HEK293T (cell line): ENCODE data around the gene SMIM10.
"Not testable (repeated sequence)": the region's sequence is repeated elsewhere in the genome, so short reads cannot be mapped to it uniquely, and the experiment has no call there.

ENCODE experiments used
- CTCF ChIA-PET: fragments of 350-600 bp; formaldehyde crosslinking; extraction: SDS; loops from one replicate; lab custom pipeline; 2021; ENCODE audit warnings: antibody characterized with exemption, inconsistent platforms; lab: Yijun Ruan, JAX
- POLR2A ChIA-PET: fragments of 350-600 bp; formaldehyde crosslinking; extraction: SDS; loops from one replicate; lab custom pipeline; 2020; ENCODE audit warnings: antibody characterized with exemption, inconsistent platforms; lab: Yijun Ruan, JAX
- DNase-seq: peaks from one replicate; pipeline ENCODE4 v3.0.0; 2012; ENCODE audit warnings: mixed read lengths; ENCODE audit errors: extremely low spot score
- ARNT ChIP-seq: fragments of 450-650 bp; IDR thresholded peaks from 2 replicates; pipeline ENCODE4 v1.6.1; 2017; ENCODE audit warnings: mild to moderate bottlenecking
- BHLHE40 ChIP-seq: fragments of 450-650 bp; IDR thresholded peaks from 2 replicates; pipeline ENCODE4 v1.6.1; 2016; ENCODE audit warnings: mild to moderate bottlenecking, moderate library complexity, borderline replicate concordance
- CTBP1 ChIP-seq: fragments of 450-650 bp; IDR thresholded peaks from 2 replicates; pipeline ENCODE4 v1.6.1; 2016; ENCODE audit warnings: borderline replicate concordance
- ELF4 ChIP-seq: fragments of 450-650 bp; IDR thresholded peaks from 2 replicates; pipeline ENCODE4 v1.6.1; 2017; ENCODE audit warnings: antibody characterized with exemption
- FOXA1 ChIP-seq: fragments of 450-650 bp; IDR thresholded peaks from 2 replicates; pipeline ENCODE4 v1.6.1; 2016; ENCODE audit warnings: mild to moderate bottlenecking
- FOXK2 ChIP-seq: fragments of 450-650 bp; IDR thresholded peaks from 2 replicates; pipeline ENCODE4 v1.6.1; 2016; ENCODE audit warnings: mild to moderate bottlenecking
- FOXM1 ChIP-seq: fragments of 450-650 bp; IDR thresholded peaks from 2 replicates; pipeline ENCODE4 v1.6.1; 2017; ENCODE audit warnings: mild to moderate bottlenecking, borderline replicate concordance
- HDGF ChIP-seq: fragments of 450-650 bp; IDR thresholded peaks from 2 replicates; pipeline ENCODE4 v1.6.1; 2017; ENCODE audit warnings: antibody characterized with exemption, borderline replicate concordance
- L3MBTL2 ChIP-seq: fragments of 450-650 bp; conservative IDR thresholded peaks from 2 replicates; pipeline ENCODE4 v1.6.1; 2016; ENCODE audit warnings: mild to moderate bottlenecking
- LEF1 ChIP-seq: fragments of 450-650 bp; IDR thresholded peaks from 2 replicates; pipeline ENCODE4 v1.6.1; 2017; ENCODE audit warnings: mild to moderate bottlenecking, borderline replicate concordance
- NFRKB ChIP-seq: fragments of 450-650 bp; IDR thresholded peaks from 2 replicates; pipeline ENCODE4 v1.6.1; 2016; ENCODE audit warnings: mild to moderate bottlenecking, moderate library complexity
- SP1 ChIP-seq: fragments of 450-650 bp; IDR thresholded peaks from 2 replicates; pipeline ENCODE4 v1.6.1; 2017
- SUZ12 ChIP-seq: fragments of 450-650 bp; IDR thresholded peaks from 2 replicates; pipeline ENCODE4 v1.6.1; 2016; ENCODE audit warnings: mild to moderate bottlenecking
- TARDBP ChIP-seq: fragments of 450-650 bp; IDR thresholded peaks from 2 replicates; pipeline ENCODE4 v1.6.1; 2016
- ZNF384 ChIP-seq: fragments of 450-650 bp; IDR thresholded peaks from 2 replicates; pipeline ENCODE4 v1.6.1; 2016
- TF ChIP-seq, protein P1 (sequence below): fragments of 450-650 bp; IDR thresholded peaks from 2 replicates; pipeline ENCODE4 v1.6.1; 2016

SMIM10 gene

DNA sequence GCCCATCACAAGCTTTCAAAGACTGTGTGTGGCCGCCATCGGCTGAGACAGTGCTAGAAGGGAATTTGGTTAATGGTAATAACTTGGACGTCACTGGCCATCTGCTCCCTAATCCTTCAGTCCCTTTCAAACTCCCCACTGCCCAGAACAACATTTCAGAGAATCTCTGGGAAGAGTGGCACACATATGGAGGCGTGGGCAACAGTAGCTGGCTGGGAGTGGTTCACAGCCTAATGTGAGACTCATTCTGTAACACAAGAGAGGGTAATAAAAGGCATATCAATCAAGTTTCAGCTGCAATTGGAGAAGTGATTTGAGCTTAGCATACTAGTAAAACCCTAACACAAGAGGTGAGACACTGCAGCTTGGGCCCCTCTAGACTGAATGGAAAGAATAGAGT is 15.4 kb downstream of the SMIM10 start:
- CTCF ChIA-PET = no interaction called here
- DNase-seq = no peak
- POLR2A ChIA-PET = interaction anchor here (0.6 to 1.4 kb wide), 3 partner anchors 17 to 87 kb away, joined by 3 to 7 read pairs (median 4); partner anchors contain the start of gene RTL8B
- TF ChIP-seq SUZ12 (no peak), BHLHE40 (no peak), ARNT (no peak), TARDBP (no peak), ZNF384 (no peak), FOXK2 (no peak), HDGF (no peak), FOXM1 (no peak), FOXA1 (no peak), CTBP1 (no peak)

DNA sequence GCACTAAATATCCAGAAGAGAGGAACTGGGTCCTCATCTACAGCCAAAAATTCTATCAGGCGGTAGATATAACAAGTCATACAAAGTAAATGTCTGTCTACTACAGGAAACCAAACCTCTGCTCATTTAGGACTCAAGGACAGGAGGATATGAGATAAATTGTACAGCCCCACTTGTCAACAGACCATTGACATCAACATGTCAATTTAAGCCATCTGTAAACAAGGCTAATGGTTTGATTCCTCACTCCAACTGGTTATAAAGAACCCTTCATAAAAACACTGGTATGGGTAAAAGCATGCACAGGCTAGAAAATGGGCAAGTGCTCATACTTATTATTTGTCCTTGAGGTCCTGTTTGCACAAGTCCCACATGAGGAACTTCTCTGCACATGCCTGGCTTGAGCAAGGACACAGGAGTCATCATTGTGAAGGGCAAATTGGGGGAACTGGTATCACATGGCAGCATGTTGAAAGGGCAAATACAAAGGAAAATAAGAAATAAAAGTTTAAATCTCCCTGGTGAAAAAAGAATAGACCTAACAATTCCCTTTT is 18.3 kb downstream of the SMIM10 start:
- POLR2A ChIA-PET = no interaction called here
- TF ChIP-seq L3MBTL2 (no peak), FOXK2 (no peak), FOXA1 (no peak), FOXM1 (no peak), ELF4 (no peak), CTBP1 (no peak), TARDBP (no peak), BHLHE40 (no peak), SP1 (no peak), LEF1 (no peak), ARNT (no peak), HDGF (no peak), ZNF384 (no peak)
- TF ChIP-seq, protein P1, sequence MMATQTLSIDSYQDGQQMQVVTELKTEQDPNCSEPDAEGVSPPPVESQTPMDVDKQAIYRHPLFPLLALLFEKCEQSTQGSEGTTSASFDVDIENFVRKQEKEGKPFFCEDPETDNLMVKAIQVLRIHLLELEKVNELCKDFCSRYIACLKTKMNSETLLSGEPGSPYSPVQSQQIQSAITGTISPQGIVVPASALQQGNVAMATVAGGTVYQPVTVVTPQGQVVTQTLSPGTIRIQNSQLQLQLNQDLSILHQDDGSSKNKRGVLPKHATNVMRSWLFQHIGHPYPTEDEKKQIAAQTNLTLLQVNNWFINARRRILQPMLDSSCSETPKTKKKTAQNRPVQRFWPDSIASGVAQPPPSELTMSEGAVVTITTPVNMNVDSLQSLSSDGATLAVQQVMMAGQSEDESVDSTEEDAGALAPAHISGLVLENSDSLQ = no peak
- no peak for DNase-seq
- CTCF ChIA-PET = no interaction called here

DNA sequence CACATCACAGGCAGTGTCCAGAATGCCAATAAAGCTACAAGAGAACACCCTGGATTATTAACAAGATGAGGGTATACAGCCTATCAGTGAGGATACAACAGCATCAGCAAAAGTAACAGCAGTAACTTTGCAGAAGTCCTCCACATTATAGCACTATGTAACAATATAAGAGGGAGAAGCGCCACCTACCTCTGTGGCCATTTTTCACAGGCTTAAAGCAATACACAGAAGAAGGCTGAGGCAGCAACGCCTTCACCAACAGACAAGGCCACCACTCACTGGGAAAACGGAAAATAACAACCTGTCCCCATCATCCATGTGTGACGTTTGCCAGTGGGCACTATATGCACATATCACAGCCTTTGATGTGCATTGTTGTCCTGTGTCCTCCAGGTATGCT is 19.0 kb downstream of the SMIM10 start:
- no peak for DNase-seq
- ChIA-PET POLR2A (no interaction called here), CTCF (no interaction called here)
- no peak for TF ChIP-seq SP1
- no peak for TF ChIP-seq FOXM1
- no peak for TF ChIP-seq L3MBTL2
- no peak for TF ChIP-seq ZNF384
- TF ChIP-seq LEF1 = no peak
- TF ChIP-seq FOXK2 = no peak
- no peak for TF ChIP-seq CTBP1
- TF ChIP-seq FOXA1 = no peak
- TF ChIP-seq, protein P1 = no peak
- no peak for TF ChIP-seq ARNT
- TF ChIP-seq SUZ12 = no peak

DNA sequence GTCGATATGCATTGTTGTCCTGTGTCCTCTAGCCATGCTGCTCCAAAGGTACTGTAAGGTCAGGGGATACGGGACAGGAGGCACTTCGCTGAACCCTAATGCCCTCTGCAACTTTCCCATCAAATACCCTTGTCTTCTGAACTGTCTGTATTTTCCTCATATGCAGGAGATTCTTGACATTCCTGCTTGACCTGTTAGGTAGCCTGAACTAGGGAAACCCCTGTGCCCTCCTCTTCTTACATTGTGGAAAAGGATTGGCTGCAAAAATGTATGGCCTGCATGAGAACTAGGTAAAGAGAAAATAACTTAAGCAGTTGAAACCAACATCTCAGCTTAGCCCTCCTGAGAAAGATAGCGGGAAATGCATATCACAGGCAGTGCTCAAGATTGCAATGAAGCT is 20.1 kb downstream of the SMIM10 start:
- no peak for DNase-seq
- POLR2A ChIA-PET = no interaction called here
- CTCF ChIA-PET = interaction anchor here (0.7 kb wide), 1 partner anchor 1894 kb away, joined by 3 read pairs; no protein-coding TSS in a partner anchor
- TF ChIP-seq HDGF = no peak
- no peak for TF ChIP-seq ARNT
- TF ChIP-seq FOXM1 = no peak
- TF ChIP-seq NFRKB = no peak
- no peak for TF ChIP-seq ZNF384
- no peak for TF ChIP-seq FOXK2
- no peak for TF ChIP-seq LEF1
- no peak for TF ChIP-seq SP1
- no peak for TF ChIP-seq L3MBTL2
- TF ChIP-seq TARDBP = no peak
- TF ChIP-seq SUZ12 = no peak
- TF ChIP-seq CTBP1 = no peak
- no peak for TF ChIP-seq ELF4
- no peak for TF ChIP-seq FOXA1
- TF ChIP-seq, protein P1 = no peak
- TF ChIP-seq BHLHE40 = no peak

DNA sequence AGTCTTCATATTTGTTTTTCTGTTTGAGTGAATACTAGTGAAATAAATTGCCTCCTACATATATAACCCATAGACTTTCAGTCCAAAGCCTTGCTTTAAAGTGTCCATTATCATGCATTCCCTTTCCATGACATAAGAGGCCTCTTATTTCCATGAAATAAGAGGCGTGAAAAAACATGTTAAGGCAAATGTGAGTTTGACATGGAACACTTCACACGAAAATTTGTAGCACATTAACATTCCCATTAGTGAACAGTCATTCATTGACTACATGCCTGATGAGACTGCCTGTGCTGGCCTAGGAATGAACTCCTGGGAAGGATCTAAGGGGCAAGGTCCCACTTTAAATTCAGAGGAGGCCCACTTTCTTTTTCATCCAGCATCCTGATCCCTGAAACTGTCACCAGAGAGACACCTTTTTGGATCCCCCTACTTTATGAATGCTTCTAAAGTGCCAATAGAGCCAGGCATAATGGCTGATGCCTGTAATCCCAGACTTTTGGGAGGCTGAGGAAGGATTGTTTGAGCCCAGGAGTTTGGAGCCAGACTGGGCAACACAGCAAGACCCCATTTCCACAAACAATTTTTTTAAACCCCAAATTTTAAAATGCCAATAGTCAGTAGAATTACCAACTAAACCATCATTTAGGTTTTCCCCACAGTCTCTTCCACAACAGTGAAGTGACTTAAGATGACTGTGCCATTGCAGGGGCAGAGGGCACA is 24.9 kb downstream of the SMIM10 start:
- POLR2A ChIA-PET = no interaction called here
- CTCF ChIA-PET = no interaction called here
- no peak for DNase-seq
- TF ChIP-seq L3MBTL2 (no peak), LEF1 (no peak), SP1 (no peak), FOXM1 (no peak), NFRKB (no peak), ZNF384 (no peak), SUZ12 (no peak), CTBP1 (no peak), BHLHE40 (no peak), FOXK2 (no peak), HDGF (no peak), ARNT (no peak), ELF4 (no peak), FOXA1 (no peak)
- TF ChIP-seq, protein P1 = no peak

DNA sequence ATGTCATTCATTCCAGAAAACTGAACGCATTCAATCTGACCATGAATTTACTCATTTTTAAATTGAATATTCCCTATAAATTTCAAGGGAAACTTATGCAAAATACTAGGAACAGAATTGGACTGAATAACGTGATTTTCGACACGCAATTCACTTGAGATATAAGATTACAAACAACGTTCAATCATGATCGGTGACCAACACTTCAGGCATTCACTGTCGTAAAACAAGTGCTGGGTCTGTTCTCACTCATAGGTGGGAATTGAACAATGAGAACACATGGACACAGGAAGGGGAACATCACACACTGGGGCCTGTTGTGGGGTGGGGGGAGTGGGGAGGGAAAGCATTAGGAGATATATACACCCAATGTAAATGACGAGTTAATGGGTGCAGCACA is 29.1 kb downstream of the SMIM10 start:
- POLR2A ChIA-PET, CTCF ChIA-PET, DNase-seq: not testable (repeated sequence)

DNA sequence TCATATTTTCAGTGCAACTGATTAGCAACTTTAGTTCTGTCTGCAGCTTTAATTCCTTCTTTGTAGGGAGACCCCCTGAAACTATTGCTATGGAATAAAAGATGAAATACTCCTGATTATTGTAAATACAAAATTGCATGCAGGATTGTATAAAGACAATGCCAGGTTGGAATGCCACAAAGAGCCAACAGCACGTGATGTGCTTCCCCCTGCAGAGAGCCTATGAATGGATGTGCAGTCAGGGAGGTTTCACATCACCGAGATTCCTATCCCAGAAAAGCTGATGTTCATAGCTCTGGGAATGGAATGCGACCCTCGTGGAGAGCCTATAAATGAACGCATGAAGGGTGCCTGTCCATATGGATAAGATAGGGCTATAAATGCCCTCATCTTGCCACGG is 33.0 kb downstream of the SMIM10 start:
- ChIA-PET CTCF (interaction anchor here (0.6 kb wide), 1 partner anchor 68 kb away, joined by 6 read pairs; no protein-coding TSS in a partner anchor), POLR2A (interaction anchor here (1.8 to 2.6 kb wide), 2 partner anchors 10 to 18 kb away, joined by 7 to 8 read pairs; no protein-coding TSS in a partner anchor)
- DNase-seq = not testable (repeated sequence)
